ENCODE measurements around the gene TRIM17.

- no peak for TF ChIP-seq POLR2A (IDR thresholded peaks at IDR 0.05)
- TF ChIP-seq CTCF (IDR thresholded peaks at IDR 0.05 in 4 of 5, conservative IDR thresholded peaks at IDR 0.05 in 1 of 5), result no peak
Measured at GRCh38 chr1:228371741-228372182, 44.9 kb downstream of the TRIM17 start.
